Measurements from ENCODE around the gene UBAC2. TPM values are rescaled to one million over a fixed set of nuclear protein-coding genes. Genes with fewer than 3 reads are reported as not detected.

The UBAC2 gene
- total RNA-seq, 1 experiment from 2014 or later, result 103 TPM

DNA sequence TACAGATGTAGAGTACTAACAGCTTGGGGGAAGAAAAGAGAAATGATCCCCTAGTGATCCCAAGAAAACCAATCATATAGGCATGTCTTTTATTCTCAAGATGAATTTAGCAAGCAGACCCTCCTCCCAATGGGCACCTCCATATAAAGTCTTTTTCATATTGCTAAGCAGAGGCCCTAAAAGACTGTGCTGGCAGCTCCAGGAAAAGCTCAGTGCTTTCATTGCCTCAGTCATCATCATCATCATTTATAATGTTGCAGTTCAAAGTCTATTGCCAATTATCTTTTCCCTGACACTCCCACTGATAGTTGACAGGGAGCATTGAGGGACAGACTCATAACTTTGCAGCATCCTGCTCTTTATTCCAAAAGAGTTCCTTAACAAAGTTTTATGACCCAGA, 93.5 kb downstream of the UBAC2 start:
- H3K4me1 ChIP-seq, result no peaks in the 10 kb centered on the region

DNA sequence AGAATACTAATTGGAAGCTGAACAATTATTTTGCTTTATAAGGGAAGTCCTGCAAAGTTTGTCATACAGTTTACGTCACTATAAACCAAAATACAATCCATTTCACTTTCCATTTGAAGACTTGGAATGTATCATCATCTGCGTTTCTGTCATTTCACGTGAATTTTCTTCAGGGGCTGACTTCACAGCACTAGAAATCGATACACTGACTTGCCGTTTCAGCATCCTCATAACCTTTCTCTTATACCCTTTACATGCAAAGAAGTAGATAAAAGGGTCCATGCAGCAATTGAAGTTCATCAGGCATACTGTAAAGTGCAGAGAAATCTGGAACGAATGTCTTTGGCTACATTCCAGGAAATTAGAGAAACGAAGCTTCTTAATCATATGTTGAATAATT, 94.3 kb downstream of the UBAC2 start:
- POLR2A ChIA-PET, result no interaction called here
- BruUV-seq (replicated peaks), result no TSS peak

More for the DNA sequence above, 93.5 kb downstream of the UBAC2 start:
- Histone ChIP-seq H3K27me3 (replicated peaks; ENCODE audit: control insufficient read depth, insufficient read depth, low read length) (no peaks in the 10 kb centered on the region), H3K36me3 (ENCODE audit: control insufficient read depth, insufficient read depth, low read length) (no peaks in the 10 kb centered on the region), H3K9me3 (no peaks in the 10 kb centered on the region), H3K4me3 (ENCODE audit: low read depth, low read length) (no peak overlapping the region)
- TF ChIP-seq, protein P1, sequence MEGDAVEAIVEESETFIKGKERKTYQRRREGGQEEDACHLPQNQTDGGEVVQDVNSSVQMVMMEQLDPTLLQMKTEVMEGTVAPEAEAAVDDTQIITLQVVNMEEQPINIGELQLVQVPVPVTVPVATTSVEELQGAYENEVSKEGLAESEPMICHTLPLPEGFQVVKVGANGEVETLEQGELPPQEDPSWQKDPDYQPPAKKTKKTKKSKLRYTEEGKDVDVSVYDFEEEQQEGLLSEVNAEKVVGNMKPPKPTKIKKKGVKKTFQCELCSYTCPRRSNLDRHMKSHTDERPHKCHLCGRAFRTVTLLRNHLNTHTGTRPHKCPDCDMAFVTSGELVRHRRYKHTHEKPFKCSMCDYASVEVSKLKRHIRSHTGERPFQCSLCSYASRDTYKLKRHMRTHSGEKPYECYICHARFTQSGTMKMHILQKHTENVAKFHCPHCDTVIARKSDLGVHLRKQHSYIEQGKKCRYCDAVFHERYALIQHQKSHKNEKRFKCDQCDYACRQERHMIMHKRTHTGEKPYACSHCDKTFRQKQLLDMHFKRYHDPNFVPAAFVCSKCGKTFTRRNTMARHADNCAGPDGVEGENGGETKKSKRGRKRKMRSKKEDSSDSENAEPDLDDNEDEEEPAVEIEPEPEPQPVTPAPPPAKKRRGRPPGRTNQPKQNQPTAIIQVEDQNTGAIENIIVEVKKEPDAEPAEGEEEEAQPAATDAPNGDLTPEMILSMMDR (IDR thresholded peaks at IDR 0.05; ENCODE audit: insufficient read depth in 1 of 2, low read depth in 1 of 2, low read length in 1 of 2, severe bottlenecking in 1 of 2, unreplicated experiment in 1 of 2), result no peak
- ChIA-PET CTCF (no interaction called here), POLR2A (no interaction called here)
- H3K36me3 Mint-ChIP-seq (ENCODE audit: insufficient read depth, unreplicated experiment), result peaks cover 25% of the 10 kb centered on the region
- no peaks in the 10 kb centered on the region for H3K9me3 Mint-ChIP-seq (ENCODE audit: unreplicated experiment)
- intact Hi-C loops (cut with micrococcal nuclease; ENCODE audit: unreplicated experiment), result loop anchor here (10.0 kb wide), 1 partner anchor 141 kb away; no protein-coding TSS in a partner anchor
- DNase-seq, result no peak
- no peak overlapping the region for H3K4me3 Mint-ChIP-seq (ENCODE audit: unreplicated experiment)
- peaks cover 12% of the 10 kb centered on the region for H3K4me1 Mint-ChIP-seq (ENCODE audit: low read depth, unreplicated experiment)
- no TSS peak for BruUV-seq (replicated peaks)
- H3K27me3 Mint-ChIP-seq (ENCODE audit: insufficient read depth, unreplicated experiment), result no peaks in the 10 kb centered on the region
- no peak overlapping the region for H3K27ac Mint-ChIP-seq (ENCODE audit: unreplicated experiment)

DNA sequence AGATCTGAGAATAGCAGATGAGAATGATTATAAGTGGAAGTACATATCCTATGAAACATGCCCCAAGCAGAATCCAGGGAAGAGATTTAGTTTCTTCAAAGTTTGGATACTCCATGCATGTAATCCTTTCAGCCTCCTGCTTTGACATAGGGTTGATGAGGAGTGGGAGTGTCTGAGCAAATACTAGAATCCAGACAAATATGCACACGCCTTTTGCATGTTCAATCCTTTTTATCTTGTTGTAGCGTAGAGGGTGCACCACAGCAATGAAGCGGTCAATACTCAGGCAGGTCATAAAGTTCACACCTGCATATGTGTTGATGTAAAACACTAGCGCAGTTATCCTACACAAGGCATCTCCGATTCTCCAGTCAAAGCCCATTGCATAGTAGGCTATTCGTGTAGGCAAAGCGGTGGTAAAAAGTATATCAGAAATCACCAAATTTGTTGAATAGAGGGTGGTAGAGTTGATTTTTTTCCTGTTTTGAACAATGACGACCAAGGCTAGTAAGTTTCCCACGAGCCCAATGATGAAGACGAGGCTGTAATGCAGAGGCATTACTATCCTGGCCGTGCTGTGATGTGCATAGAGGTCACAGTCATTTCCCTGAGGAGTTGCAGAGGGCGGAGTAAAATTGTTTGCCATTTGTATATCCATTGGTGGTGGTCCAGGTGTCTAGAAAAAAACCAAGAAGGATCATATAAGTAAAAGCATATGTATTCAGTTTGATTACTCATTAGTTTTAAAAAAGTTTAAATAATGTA, 95.0 kb downstream of the UBAC2 start:
- Mint-ChIP-seq H3K4me1 (ENCODE audit: low read depth, unreplicated experiment) (peaks cover 24% of the 10 kb centered on the region), H3K27ac (ENCODE audit: unreplicated experiment) (no peak overlapping the region), H3K4me3 (ENCODE audit: unreplicated experiment) (no peak overlapping the region), H3K27me3 (ENCODE audit: insufficient read depth, unreplicated experiment) (no peaks in the 10 kb centered on the region), H3K36me3 (ENCODE audit: insufficient read depth, unreplicated experiment) (peaks cover 18% of the 10 kb centered on the region), H3K9me3 (ENCODE audit: unreplicated experiment) (no peaks in the 10 kb centered on the region)
- Histone ChIP-seq H3K4me1 (no peaks in the 10 kb centered on the region), H3K9me3 (no peaks in the 10 kb centered on the region), H3K4me3 (ENCODE audit: low read depth, low read length) (no peak overlapping the region), H3K27me3 (replicated peaks; ENCODE audit: control insufficient read depth, insufficient read depth, low read length) (no peaks in the 10 kb centered on the region), H3K36me3 (ENCODE audit: control insufficient read depth, insufficient read depth, low read length) (no peaks in the 10 kb centered on the region)
- POLR2A ChIA-PET, result no interaction called here
- TF ChIP-seq, protein P1 (IDR thresholded peaks at IDR 0.05; ENCODE audit: insufficient read depth in 1 of 2, low read depth in 1 of 2, low read length in 1 of 2, severe bottlenecking in 1 of 2, unreplicated experiment in 1 of 2), result no peak
- no TSS peak for BruUV-seq (replicated peaks)
- CTCF ChIA-PET, result no interaction called here
- no peak for DNase-seq
- intact Hi-C loops (cut with micrococcal nuclease; ENCODE audit: unreplicated experiment), result loop anchor here (10.0 kb wide), 1 partner anchor 139 kb away; no protein-coding TSS in a partner anchor

More for the DNA sequence above, 94.3 kb downstream of the UBAC2 start:
- Histone ChIP-seq H3K9me3 (no peaks in the 10 kb centered on the region), H3K4me3 (ENCODE audit: low read depth, low read length) (no peak overlapping the region), H3K36me3 (ENCODE audit: control insufficient read depth, insufficient read depth, low read length) (no peaks in the 10 kb centered on the region), H3K27me3 (replicated peaks; ENCODE audit: control insufficient read depth, insufficient read depth, low read length) (no peaks in the 10 kb centered on the region), H3K4me1 (no peaks in the 10 kb centered on the region)
- CTCF ChIA-PET, result no interaction called here
- TF ChIP-seq, protein P1 (IDR thresholded peaks at IDR 0.05; ENCODE audit: insufficient read depth in 1 of 2, low read depth in 1 of 2, low read length in 1 of 2, severe bottlenecking in 1 of 2, unreplicated experiment in 1 of 2), result no peak
- no peak overlapping the region for H3K4me3 Mint-ChIP-seq (ENCODE audit: unreplicated experiment)
- peaks cover 21% of the 10 kb centered on the region for H3K36me3 Mint-ChIP-seq (ENCODE audit: insufficient read depth, unreplicated experiment)
- H3K27me3 Mint-ChIP-seq (ENCODE audit: insufficient read depth, unreplicated experiment), result no peaks in the 10 kb centered on the region
- no peak overlapping the region for H3K27ac Mint-ChIP-seq (ENCODE audit: unreplicated experiment)
- intact Hi-C loops (cut with micrococcal nuclease; ENCODE audit: unreplicated experiment), result loop anchor here (10.0 kb wide), 1 partner anchor 140 kb away; no protein-coding TSS in a partner anchor
- no peak for DNase-seq
- peaks cover 18% of the 10 kb centered on the region for H3K4me1 Mint-ChIP-seq (ENCODE audit: low read depth, unreplicated experiment)
- H3K9me3 Mint-ChIP-seq (ENCODE audit: unreplicated experiment), result no peaks in the 10 kb centered on the region
